Neural progenitor cell (in vitro differentiated cells): ENCODE measurements around the gene MRTO4.

ENCODE experiments used
- EZH2phosphoT487 ChIP-seq: fragments of 200-600 bp; sonication (generic); IDR thresholded peaks from 2 replicates; pipeline ENCODE4 v1.6.1; 2017; ENCODE audit warnings: antibody characterized with exemption
- TF ChIP-seq, protein P1 (sequence below): fragments of 200-600 bp; sonication (generic); IDR thresholded peaks from 2 replicates; pipeline ENCODE4 v1.5.1; 2017; ENCODE audit warnings: antibody characterized with exemption, mild to moderate bottlenecking

DNA sequence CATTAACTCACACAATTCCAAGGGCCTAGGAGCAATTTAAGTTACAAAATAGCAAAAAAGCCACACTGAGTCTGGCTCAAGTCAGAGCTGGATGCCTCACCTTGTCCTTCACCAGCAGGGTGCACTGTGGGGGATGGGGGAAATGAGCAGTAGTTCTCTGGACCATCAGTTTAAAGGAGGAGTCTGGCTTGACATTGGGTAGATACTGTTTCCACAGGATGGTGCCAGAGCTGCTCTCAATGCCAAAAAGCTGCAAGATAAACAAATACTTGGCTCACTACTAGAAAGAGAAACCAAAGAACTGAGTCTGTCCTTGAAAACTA, 19.1 kb upstream of the MRTO4 start:
- TF ChIP-seq, protein P1, sequence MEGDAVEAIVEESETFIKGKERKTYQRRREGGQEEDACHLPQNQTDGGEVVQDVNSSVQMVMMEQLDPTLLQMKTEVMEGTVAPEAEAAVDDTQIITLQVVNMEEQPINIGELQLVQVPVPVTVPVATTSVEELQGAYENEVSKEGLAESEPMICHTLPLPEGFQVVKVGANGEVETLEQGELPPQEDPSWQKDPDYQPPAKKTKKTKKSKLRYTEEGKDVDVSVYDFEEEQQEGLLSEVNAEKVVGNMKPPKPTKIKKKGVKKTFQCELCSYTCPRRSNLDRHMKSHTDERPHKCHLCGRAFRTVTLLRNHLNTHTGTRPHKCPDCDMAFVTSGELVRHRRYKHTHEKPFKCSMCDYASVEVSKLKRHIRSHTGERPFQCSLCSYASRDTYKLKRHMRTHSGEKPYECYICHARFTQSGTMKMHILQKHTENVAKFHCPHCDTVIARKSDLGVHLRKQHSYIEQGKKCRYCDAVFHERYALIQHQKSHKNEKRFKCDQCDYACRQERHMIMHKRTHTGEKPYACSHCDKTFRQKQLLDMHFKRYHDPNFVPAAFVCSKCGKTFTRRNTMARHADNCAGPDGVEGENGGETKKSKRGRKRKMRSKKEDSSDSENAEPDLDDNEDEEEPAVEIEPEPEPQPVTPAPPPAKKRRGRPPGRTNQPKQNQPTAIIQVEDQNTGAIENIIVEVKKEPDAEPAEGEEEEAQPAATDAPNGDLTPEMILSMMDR = no peak
- no peak for TF ChIP-seq EZH2phosphoT487
